Measurements from ENCODE around the gene PRDX3.

PRDX3 gene

GRCh38 chr10:119178372-119179119, at the start of gene PRDX3:
PRDX3 (minus strand) TSS chr10:119178812; CDS start chr10:119178790, 22 bp downstream.
- H3K4me3 ChIP-seq (replicated peaks; ENCODE audit: low read depth, low read length), result peak within 1 kb of the TSS; percentile 78
- TF ChIP-seq CTCF (IDR thresholded peaks at IDR 0.05; ENCODE audit: low read depth, low read length, missing control alignments), result peak; percentile 8
- peak; percentile 80 for DNase-seq (ENCODE audit: extremely low read depth, low read depth)

- no peak for TF ChIP-seq CTCF (IDR thresholded peaks at IDR 0.05; ENCODE audit: low read depth, low read length, missing control alignments)
- DNase-seq (ENCODE audit: extremely low read depth, low read depth), result no peak
- no peak overlapping the region for H3K4me3 ChIP-seq (replicated peaks; ENCODE audit: low read depth, low read length)
These were observed 49.2 kb upstream of the PRDX3 start for GRCh38 chr10:119227825-119228224.

GRCh38 chr10:119225083-119225658, 46.6 kb upstream of the PRDX3 start:
- TF ChIP-seq CTCF (IDR thresholded peaks at IDR 0.05; ENCODE audit: low read depth, low read length, missing control alignments), result no peak
- H3K4me3 ChIP-seq (replicated peaks; ENCODE audit: low read depth, low read length), result no peak overlapping the region
- no peak for DNase-seq (ENCODE audit: extremely low read depth, low read depth)

GRCh38 chr10:119222966-119223386, 44.4 kb upstream of the PRDX3 start:
- no peak overlapping the region for H3K4me3 ChIP-seq (replicated peaks; ENCODE audit: low read depth, low read length)
- no peak for TF ChIP-seq CTCF (IDR thresholded peaks at IDR 0.05; ENCODE audit: low read depth, low read length, missing control alignments)

GRCh38 chr10:119222537-119222936, 43.9 kb upstream of the PRDX3 start:
- TF ChIP-seq CTCF (IDR thresholded peaks at IDR 0.05; ENCODE audit: low read depth, low read length, missing control alignments), result no peak
- DNase-seq (ENCODE audit: extremely low read depth, low read depth), result no peak
- H3K4me3 ChIP-seq (replicated peaks; ENCODE audit: low read depth, low read length), result no peak overlapping the region

More at GRCh38 chr10:119222966-119223386, 44.4 kb upstream of the PRDX3 start:
- DNase-seq (ENCODE audit: extremely low read depth, low read depth), result no peak

- H3K4me3 ChIP-seq (replicated peaks; ENCODE audit: low read depth, low read length), result no peak overlapping the region
- no peak for TF ChIP-seq CTCF (IDR thresholded peaks at IDR 0.05; ENCODE audit: low read depth, low read length, missing control alignments)
- DNase-seq (ENCODE audit: extremely low read depth, low read depth), result no peak
These were observed 43.1 kb upstream of the PRDX3 start for GRCh38 chr10:119221666-119222065.
